Measurements from ENCODE around the gene ZNF426. TPM values are rescaled to one million over a fixed set of nuclear protein-coding genes. Genes with fewer than 3 reads are reported as not detected.

Gene ZNF426
- total RNA-seq, 2 donors from 2014 or later = 12.7 to 17.9 TPM

Other genes starting within 250 kb of the ZNF426 start
- 1 to 10 TPM; 4.5 to 6.7 TPM for gene ZNF699, start 228.8 kb downstream of the ZNF426 start, total RNA-seq
- 10 to 100 TPM in 1 of 2 donors, 1 to 10 TPM in 1; 9.5 to 13.5 TPM for gene ZNF559, start 214.5 kb downstream of the ZNF426 start, total RNA-seq
- under 1 TPM; 0.33 to 0.86 TPM for gene ZNF177, start 175.6 kb downstream of the ZNF426 start, total RNA-seq
- gene ZNF266, start 103.1 kb downstream of the ZNF426 start, total RNA-seq = 10 to 100 TPM; 39.9 to 40.5 TPM
- under 1 TPM in 1 of 2 donors, not detected in 1; 0.38 TPM for gene ZNF560, start 40.0 kb downstream of the ZNF426 start, total RNA-seq
- 10 to 100 TPM; 51.1 to 79.2 TPM for gene ZNF121, start 45.9 kb upstream of the ZNF426 start, total RNA-seq
- 10 to 100 TPM; 31.3 to 32.5 TPM for gene ZNF561, start 82.6 kb upstream of the ZNF426 start, total RNA-seq
- 10 to 100 TPM; 35.8 to 36.9 TPM for gene ZNF562, start 136.5 kb upstream of the ZNF426 start, total RNA-seq
- gene ZNF846, start 230.1 kb upstream of the ZNF426 start, total RNA-seq = 1 to 10 TPM; 5.7 to 8.3 TPM